PC-3 (cell line): ENCODE data around the gene YY1. TPM values are rescaled to one million over a fixed set of nuclear protein-coding genes. Genes with fewer than 3 reads are reported as not detected.
"Not testable (repeated sequence)": the region's sequence is repeated elsewhere in the genome, so short reads cannot be mapped to it uniquely, and the experiment has no call there.

Experiments used
- ATAC-seq: fragments of 200-7000 bp; cut with Tn5 transposase; 2 replicates; pipeline ENCODE4 v1.9.1; 2020; ENCODE audit warnings: mild to moderate bottlenecking, moderate library complexity
- BruUV-seq: library from RNA; stranded (reverse); fragments of 400-500 nt; replicated peaks from 2 replicates; lab custom pipeline; 2021; lab: Mats Ljungman, UMichigan
- CTCF ChIA-PET: fragments of 300-600 bp; sonication (Branson Sonifier 250); formaldehyde crosslinking; loops from one replicate; lab custom pipeline; 2022; ENCODE audit warnings: antibody characterized with exemption; lab: Charles Lee
- POLR2A ChIA-PET: fragments of 300-600 bp; sonication (Branson Sonifier 250); formaldehyde crosslinking; loops from one replicate; lab custom pipeline; 2022; ENCODE audit warnings: antibody characterized with exemption; ENCODE audit not compliant: unreplicated experiment; lab: Charles Lee
- DNase-seq: peaks from one replicate; pipeline ENCODE4 v3.0.0-alpha.2; 2015
- H2AFZ ChIP-seq: fragments of 300-600 bp; sonication (generic); 2 replicates; pipeline ENCODE4 v1.6.0; 2016; ENCODE audit warnings: antibody characterized with exemption, low read length
- H3F3A ChIP-seq: fragments of 300-600 bp; sonication (generic); one replicate; pipeline ENCODE4 v1.6.0; 2017; ENCODE audit warnings: antibody characterized with exemption, low read length, control low read depth, mild to moderate bottlenecking; ENCODE audit not compliant: unreplicated experiment
- H3K27ac ChIP-seq: fragments of 300-600 bp; sonication (generic); 2 replicates; pipeline ENCODE4 v1.5.1; 2016; ENCODE audit warnings: mild to moderate bottlenecking, low read length
- H3K27me3 ChIP-seq: fragments of 300-600 bp; sonication (generic); 2 replicates; pipeline ENCODE4 v1.6.1; 2016; ENCODE audit warnings: low read length, mixed read lengths
- H3K36me3 ChIP-seq: fragments of 300-600 bp; sonication (generic); 2 replicates; pipeline ENCODE4 v1.6.1; 2016; ENCODE audit warnings: low read depth, mixed run types, low read length, mixed read lengths
- H3K4me1 ChIP-seq: fragments of 300-600 bp; sonication (generic); 2 replicates; pipeline ENCODE4 v1.5.1; 2016; ENCODE audit warnings: low read length; ENCODE audit not compliant: insufficient read depth
- H3K4me2 ChIP-seq: fragments of 300-600 bp; sonication (generic); 2 replicates; pipeline ENCODE4 v1.6.0; 2016; ENCODE audit warnings: low read length
- H3K4me3 ChIP-seq: fragments of 300-600 bp; sonication (generic); 2 replicates; pipeline ENCODE4 v1.5.1; 2016; ENCODE audit warnings: mild to moderate bottlenecking, low read length, mixed read lengths
- H3K79me2 ChIP-seq: fragments of 300-600 bp; sonication (generic); 2 replicates; pipeline ENCODE4 v1.6.1; 2017; ENCODE audit warnings: low read length, mixed read lengths
- H3K9ac ChIP-seq: fragments of 300-600 bp; sonication (generic); 2 replicates; pipeline ENCODE4 v1.6.0; 2016; ENCODE audit warnings: mild to moderate bottlenecking, low read length
- H3K9me2 ChIP-seq: fragments of 300-600 bp; sonication (generic); replicated peaks from 2 replicates; pipeline ENCODE4 v1.6.1; 2016; ENCODE audit warnings: mixed run types, low read length, mixed read lengths
- H3K9me3 ChIP-seq: fragments of 300-600 bp; sonication (generic); 2 replicates; pipeline ENCODE4 v1.6.1; 2016; ENCODE audit warnings: low read length, mixed read lengths
- H4K20me1 ChIP-seq: fragments of 300-600 bp; sonication (generic); 2 replicates; pipeline ENCODE4 v1.6.1; 2016; ENCODE audit warnings: low read length, mixed read lengths
- CTCF ChIP-seq: fragments of 300-600 bp; sonication (generic); conservative IDR thresholded peaks from 2 replicates; pipeline ENCODE4 v1.5.1; 2017; ENCODE audit warnings: antibody characterized with exemption, low read depth, mild to moderate bottlenecking, low read length
- EZH2 ChIP-seq: fragments of 300-600 bp; sonication (generic); IDR thresholded peaks from one replicate; pipeline ENCODE4 v1.6.1; 2017; ENCODE audit warnings: antibody characterized with exemption, mild to moderate bottlenecking, low read length; ENCODE audit not compliant: unreplicated experiment
- EZH2phosphoT487 ChIP-seq: fragments of 300-600 bp; sonication (generic); IDR thresholded peaks from 2 replicates; pipeline ENCODE4 v1.6.1; 2018; ENCODE audit warnings: mild to moderate bottlenecking, antibody characterized with exemption, low read length, borderline replicate concordance
- intact Hi-C: fragments of 100-400 bp; cut with micrococcal nuclease; formaldehyde crosslinking; loops from 2 replicates; pipeline ENCODE4 v1.9.0; 2023
- total RNA-seq: library from RNA; depleted of rRNA; stranded (reverse); fragments of >200 nt; gene quantifications from 2 replicates; pipeline ENCODE4 v1.2.3, GENCODE V29; 2014

Gene YY1
- total RNA-seq, 1 experiment from 2014 or later, result 64.1 TPM

- no peaks in the 10 kb centered on the region for H3K4me1 ChIP-seq
- H4K20me1 ChIP-seq, result no peaks in the 10 kb centered on the region
- no peaks in the 10 kb centered on the region for H3F3A ChIP-seq
- ChIA-PET CTCF (no interaction called here), POLR2A (no interaction called here)
- no peaks in the 10 kb centered on the region for H3K79me2 ChIP-seq
- no peak overlapping the region for H3K9ac ChIP-seq
- intact Hi-C loops, result no loop called here
- no peak overlapping the region for H3K27ac ChIP-seq
- no peak overlapping the region for H2AFZ ChIP-seq
- no peak overlapping the region for H3K4me2 ChIP-seq
- H3K9me2 ChIP-seq, result no peaks in the 10 kb centered on the region
- TF ChIP-seq CTCF, result no peak
- TF ChIP-seq EZH2phosphoT487, result no peak
- no peak for TF ChIP-seq EZH2
- BruUV-seq, result no TSS peak
- no peak overlapping the region for H3K4me3 ChIP-seq
- H3K27me3 ChIP-seq, result no peaks in the 10 kb centered on the region
- no peak for ATAC-seq
- DNase-seq, result no peak
- H3K9me3 ChIP-seq, result no peaks in the 10 kb centered on the region
- H3K36me3 ChIP-seq, result no peaks in the 10 kb centered on the region
Observed at GRCh38 chr14:100296106-100296651, 57.2 kb downstream of the YY1 start.

- H3K27ac ChIP-seq, BruUV-seq, H3K79me2 ChIP-seq, H3K4me2 ChIP-seq, CTCF ChIA-PET, H3K9me3 ChIP-seq, H3K27me3 ChIP-seq, ATAC-seq, H2AFZ ChIP-seq, intact Hi-C loops, H3K9ac ChIP-seq, H3K9me2 ChIP-seq, DNase-seq, H3K4me1 ChIP-seq, POLR2A ChIA-PET, H3F3A ChIP-seq, H4K20me1 ChIP-seq, H3K36me3 ChIP-seq, H3K4me3 ChIP-seq: not testable (repeated sequence)
Observed at GRCh38 chr14:100296729-100297128, 57.8 kb downstream of the YY1 start.

GRCh38 chr14:100297320-100298300, 58.7 kb downstream of the YY1 start:
- Histone ChIP-seq H4K20me1 (no peaks in the 10 kb centered on the region), H3K9me3 (no peaks in the 10 kb centered on the region), H2AFZ (no peak overlapping the region), H3K4me2 (no peak overlapping the region), H3K36me3 (no peaks in the 10 kb centered on the region), H3K9me2 (no peaks in the 10 kb centered on the region), H3K4me1 (no peaks in the 10 kb centered on the region; the same call in 1 of the 2 replicates), H3K27ac (no peak overlapping the region), H3K9ac (no peak overlapping the region), H3K79me2 (no peaks in the 10 kb centered on the region), H3F3A (no peaks in the 10 kb centered on the region), H3K4me3 (no peak overlapping the region), H3K27me3 (no peaks in the 10 kb centered on the region)
- TF ChIP-seq EZH2phosphoT487 (no peak), CTCF (no peak), EZH2 (no peak)
- POLR2A ChIA-PET, result no interaction called here
- CTCF ChIA-PET, result no interaction called here
- no peak for DNase-seq
- no peak for ATAC-seq
- intact Hi-C loops, result no loop called here
- BruUV-seq, result no TSS peak
